ENCODE measurements around the gene SLC6A2.

Gene SLC6A2

GRCh38 chr16:55664786-55665407, 9.1 kb downstream of the SLC6A2 start:
- Histone ChIP-seq H3K4me1 (peaks cover 39% of the 10 kb centered on the region), H3K36me3 (peaks cover 99% of the 10 kb centered on the region), H3K9me3 (no peaks in the 10 kb centered on the region), H3K4me3 (ENCODE audit: low read depth, low read length) (no peak overlapping the region), H3K27me3 (no peaks in the 10 kb centered on the region)
- no peak for TF ChIP-seq CTCF (IDR thresholded peaks at IDR 0.05; ENCODE audit: low read depth, low read length)
- no peak for DNase-seq

GRCh38 chr16:55665511-55665910, 9.7 kb downstream of the SLC6A2 start:
- TF ChIP-seq CTCF (IDR thresholded peaks at IDR 0.05; ENCODE audit: low read depth, low read length) = no peak
- peaks cover 99% of the 10 kb centered on the region for H3K36me3 ChIP-seq
- H3K4me3 ChIP-seq (ENCODE audit: low read depth, low read length) = no peak overlapping the region
- DNase-seq = no peak
- H3K27me3 ChIP-seq = no peaks in the 10 kb centered on the region
- H3K9me3 ChIP-seq = no peaks in the 10 kb centered on the region
- peaks cover 37% of the 10 kb centered on the region for H3K4me1 ChIP-seq

GRCh38 chr16:55666012-55666411, 10.2 kb downstream of the SLC6A2 start:
- Histone ChIP-seq H3K4me1 (peaks cover 35% of the 10 kb centered on the region), H3K27me3 (no peaks in the 10 kb centered on the region), H3K4me3 (ENCODE audit: low read depth, low read length) (no peak overlapping the region), H3K9me3 (no peaks in the 10 kb centered on the region), H3K36me3 (peaks cover 99% of the 10 kb centered on the region)
- no peak for TF ChIP-seq CTCF (IDR thresholded peaks at IDR 0.05; ENCODE audit: low read depth, low read length)
- DNase-seq = no peak

GRCh38 chr16:55667753-55668152, 12.0 kb downstream of the SLC6A2 start:
- Histone ChIP-seq H3K4me1 (peaks cover 30% of the 10 kb centered on the region), H3K9me3 (no peaks in the 10 kb centered on the region), H3K4me3 (ENCODE audit: low read depth, low read length) (no peak overlapping the region), H3K36me3 (peaks cover 100% of the 10 kb centered on the region), H3K27me3 (no peaks in the 10 kb centered on the region)
- TF ChIP-seq CTCF (IDR thresholded peaks at IDR 0.05; ENCODE audit: low read depth, low read length) = no peak
- DNase-seq = no peak

DNA sequence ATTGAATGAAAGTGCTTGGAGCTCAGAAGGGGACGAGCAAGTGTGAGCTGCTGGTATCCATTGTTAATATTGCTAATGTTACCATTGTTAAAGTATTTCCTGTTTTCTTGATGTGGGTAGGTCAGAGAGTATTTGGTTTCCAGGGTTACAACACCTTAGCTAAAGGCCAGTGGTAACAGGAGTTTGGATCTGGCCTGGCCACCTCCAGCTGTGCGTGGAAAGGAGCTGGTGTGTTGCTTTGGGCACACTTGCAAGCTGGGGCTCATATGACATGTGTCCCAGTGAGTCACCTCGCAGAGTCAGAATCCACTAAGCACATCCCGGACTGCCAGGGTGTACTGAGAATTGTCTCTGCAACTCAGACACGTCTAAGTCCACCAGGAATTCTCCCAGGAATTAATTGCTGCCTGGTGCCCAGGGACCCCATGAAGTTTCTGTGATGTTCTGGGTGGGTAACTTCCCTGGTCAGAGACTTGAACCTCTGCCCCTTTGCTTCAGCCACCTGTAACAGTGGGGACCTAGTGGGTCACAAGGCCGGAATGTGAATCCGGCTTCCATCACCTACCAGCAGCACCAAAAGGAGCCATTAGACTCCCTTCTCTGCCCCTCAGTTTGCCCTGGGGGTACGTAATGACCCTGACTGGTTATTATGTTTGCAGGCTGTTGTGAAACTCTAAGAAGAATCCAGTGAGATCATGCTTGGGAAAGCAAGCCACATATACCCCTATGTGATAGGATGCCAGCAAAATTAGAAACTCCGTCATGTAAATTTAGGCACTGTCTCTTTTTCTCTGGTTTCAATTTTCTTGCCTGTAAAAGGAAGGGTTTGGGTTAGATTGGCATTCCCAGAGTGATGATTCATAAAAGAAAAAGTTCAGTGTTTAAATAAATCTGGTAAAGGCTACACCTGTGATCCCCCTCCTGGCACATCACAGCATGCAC, 12.8 kb downstream of the SLC6A2 start:
- Histone ChIP-seq H3K9me3 (no peaks in the 10 kb centered on the region), H3K36me3 (peaks cover 100% of the 10 kb centered on the region), H3K27me3 (no peaks in the 10 kb centered on the region), H3K4me3 (ENCODE audit: low read depth, low read length) (no peak overlapping the region), H3K4me1 (peaks cover 25% of the 10 kb centered on the region)
- no peak for DNase-seq
- no peak for TF ChIP-seq CTCF (IDR thresholded peaks at IDR 0.05; ENCODE audit: low read depth, low read length)

Data from BE2C (cell line).